Sigmoid colon (tissue), 7 donors: ENCODE measurements around the gene AHCYL2. TPM values are rescaled to one million over a fixed set of nuclear protein-coding genes. Genes with fewer than 3 reads are reported as not detected.
"Not testable (repeated sequence)": the region's sequence is repeated elsewhere in the genome, so short reads cannot be mapped to it uniquely, and the experiment has no call there.

Source experiments
- DNase-seq: peaks from one replicate; pipeline ENCODE4 v3.0.0-alpha.2; 2019
- H3K27ac ChIP-seq, 4 donors: fragments of 200-600 bp; sonication (generic); one replicate each; pipeline ENCODE4 v1.5.1; 2016 to 2019; ENCODE audit warnings: mild to moderate bottlenecking in 1 of 4
- H3K27me3 ChIP-seq, 3 donors: fragments of 200-600 bp; sonication (generic); one replicate each; pipeline ENCODE4 v1.5.1; 2019; ENCODE audit warnings: mild to moderate bottlenecking in 1 of 3
- H3K36me3 ChIP-seq, 4 donors: fragments of 200-600 bp; sonication (generic); one replicate each; pipeline ENCODE4 v1.5.1; 2016 to 2019
- H3K4me1 ChIP-seq, 4 donors: fragments of 200-600 bp; sonication (generic); one replicate each; pipeline ENCODE4 v1.5.1; 2017 to 2019
- H3K4me3 ChIP-seq, 4 donors: fragments of 200-600 bp; sonication (generic); one replicate each; pipeline ENCODE4 v1.5.1; 2017 to 2019; ENCODE audit warnings: mild to moderate bottlenecking in 2 of 4, moderate library complexity in 1 of 4
- H3K9me3 ChIP-seq, 4 donors: fragments of 200-600 bp in 3 of 4; sonication (generic) in 3 of 4; one replicate each; pipeline versions ENCODE4 v1.5.1 to v1.6.1; 2013 to 2019
- EP300 ChIP-seq, 4 donors: sonication (generic); formaldehyde crosslinking; IDR thresholded peaks; one replicate each; pipeline ENCODE4 v1.6.1; 2017; ENCODE audit warnings: antibody characterized with exemption in 4 of 4
- POLR2A ChIP-seq, 2 donors: fragments of 450-650 bp; IDR thresholded peaks; one replicate each; pipeline ENCODE4 v1.6.1; 2016; ENCODE audit warnings: antibody characterized with exemption in 2 of 2, mild to moderate bottlenecking in 2 of 2, moderate library complexity in 2 of 2
- POLR2AphosphoS5 ChIP-seq, 4 donors: sonication (generic); formaldehyde crosslinking; IDR thresholded peaks; one replicate each; pipeline ENCODE4 v1.6.1; 2017; ENCODE audit warnings: antibody characterized with exemption in 4 of 4
- WGBS, 2 donors: extraction: QIAGEN DNeasy Blood & Tissue Kit; methylation state at CpG; one replicate each; pipeline ENCODE4 v1.1.7; 2013; 5-methylcytosine and 5-hydroxymethylcytosine counted together
- intact Hi-C: fragments of 100-400 bp; cut with DNase I; formaldehyde crosslinking; loops from one replicate; pipeline ENCODE4 v1.15.1; 2023
- polyA plus RNA-seq, 3 donors: library from polyadenylated mRNA; stranded (reverse); fragments of 200-250 nt; gene quantifications; one replicate each; pipeline ENCODE4 v1.2.3, GENCODE V29; 2013
- total RNA-seq, 4 donors: library from RNA; depleted of rRNA; stranded (reverse); fragments of >200 nt; gene quantifications; one replicate each; pipeline ENCODE4 v1.1.0, GENCODE V29; 2016
- TF ChIP-seq, protein P1 (sequence below), 4 experiments: fragments of 450-650 bp in 3 of 4; fragments of 200-600 bp in 1 of 4; IDR thresholded peaks; one replicate each; pipeline ENCODE4 v1.5.1; 2016 to 2019; ENCODE audit warnings: antibody characterized with exemption in 4 of 4, mild to moderate bottlenecking in 3 of 4, moderate library complexity in 2 of 4
- donor health status: healthy with polysubstance abuse.
- donor health status: Bipolar disorder and iron deficiency.
- donor health status: healthy.

AHCYL2 gene
- total and polyA plus RNA-seq, 7 donors: 12.5 to 219 (median 16.8) TPM

DNA sequence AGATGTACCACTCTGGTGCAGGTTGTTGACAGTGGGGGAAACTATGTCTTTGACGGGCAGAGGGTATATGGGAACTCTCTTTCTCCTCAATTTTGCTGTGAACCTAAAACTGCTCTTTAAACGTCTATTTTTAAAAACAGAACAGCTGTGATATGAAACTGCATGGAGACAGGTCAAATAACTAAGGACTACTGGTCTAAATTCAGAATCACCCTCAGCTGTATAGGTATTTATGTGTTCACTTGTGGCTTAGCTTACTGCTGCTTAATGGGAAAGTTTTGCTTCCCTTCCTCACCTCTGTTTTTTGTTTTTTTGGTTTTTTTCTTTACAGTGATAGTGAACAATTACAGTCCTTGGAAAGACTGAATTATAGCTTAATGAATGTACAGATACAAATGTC is 122.5 kb downstream of the AHCYL2 start:
- no peak for DNase-seq
- intact Hi-C loops: no loop called here
- no peaks in the 10 kb centered on the region for H3K9me3 ChIP-seq
- 52 to 76% methylated on average over 2 of the region's 2 CpGs for WGBS, 2 donors
- H3K36me3 ChIP-seq: no peaks in the 10 kb centered on the region
- no peak overlapping the region for H3K27ac ChIP-seq
- no peaks in the 10 kb centered on the region for H3K4me1 ChIP-seq
- no peak overlapping the region for H3K4me3 ChIP-seq
- H3K27me3 ChIP-seq: no peaks in the 10 kb centered on the region
- TF ChIP-seq POLR2AphosphoS5 (IDR thresholded peaks at IDR 0.05): no peak
- TF ChIP-seq EP300 (IDR thresholded peaks at IDR 0.05): no peak
- TF ChIP-seq POLR2A (IDR thresholded peaks at IDR 0.05): no peak
- TF ChIP-seq, protein P1, sequence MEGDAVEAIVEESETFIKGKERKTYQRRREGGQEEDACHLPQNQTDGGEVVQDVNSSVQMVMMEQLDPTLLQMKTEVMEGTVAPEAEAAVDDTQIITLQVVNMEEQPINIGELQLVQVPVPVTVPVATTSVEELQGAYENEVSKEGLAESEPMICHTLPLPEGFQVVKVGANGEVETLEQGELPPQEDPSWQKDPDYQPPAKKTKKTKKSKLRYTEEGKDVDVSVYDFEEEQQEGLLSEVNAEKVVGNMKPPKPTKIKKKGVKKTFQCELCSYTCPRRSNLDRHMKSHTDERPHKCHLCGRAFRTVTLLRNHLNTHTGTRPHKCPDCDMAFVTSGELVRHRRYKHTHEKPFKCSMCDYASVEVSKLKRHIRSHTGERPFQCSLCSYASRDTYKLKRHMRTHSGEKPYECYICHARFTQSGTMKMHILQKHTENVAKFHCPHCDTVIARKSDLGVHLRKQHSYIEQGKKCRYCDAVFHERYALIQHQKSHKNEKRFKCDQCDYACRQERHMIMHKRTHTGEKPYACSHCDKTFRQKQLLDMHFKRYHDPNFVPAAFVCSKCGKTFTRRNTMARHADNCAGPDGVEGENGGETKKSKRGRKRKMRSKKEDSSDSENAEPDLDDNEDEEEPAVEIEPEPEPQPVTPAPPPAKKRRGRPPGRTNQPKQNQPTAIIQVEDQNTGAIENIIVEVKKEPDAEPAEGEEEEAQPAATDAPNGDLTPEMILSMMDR (IDR thresholded peaks at IDR 0.05): no peak

DNA sequence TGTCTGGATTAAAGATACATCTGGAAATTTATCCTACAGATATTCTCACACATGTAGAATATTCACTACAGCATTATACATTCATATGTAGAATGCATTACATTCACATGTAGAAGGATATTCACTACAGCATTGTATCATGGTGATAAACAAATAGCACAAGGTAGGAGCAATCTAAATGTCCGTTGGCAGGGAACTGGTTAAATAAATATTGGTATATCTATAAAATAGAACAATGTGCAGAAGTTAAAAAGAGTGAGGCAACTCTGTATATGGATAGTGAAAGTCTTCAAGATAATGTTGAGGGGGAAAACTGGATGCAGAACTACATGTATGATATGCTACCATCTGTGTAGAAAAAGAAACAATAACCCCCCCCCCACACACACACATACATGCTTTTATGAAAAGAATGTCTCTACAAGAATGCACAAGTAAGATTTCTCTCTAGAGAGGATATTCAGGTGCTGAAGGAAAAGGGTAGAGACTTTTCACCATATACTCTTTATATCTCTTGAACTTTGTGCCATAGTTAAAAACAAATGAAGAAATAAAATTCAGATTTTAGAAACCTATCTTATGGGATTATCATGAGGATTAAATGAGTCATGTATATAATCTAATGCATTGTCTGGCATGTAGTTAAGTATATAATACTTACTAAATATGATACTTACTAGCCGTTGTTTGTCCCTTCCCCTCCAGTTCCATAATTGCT is 123.4 kb downstream of the AHCYL2 start:
- TF ChIP-seq, protein P1 (IDR thresholded peaks at IDR 0.05): no peak
- TF ChIP-seq POLR2AphosphoS5 (IDR thresholded peaks at IDR 0.05) (no peak), POLR2A (IDR thresholded peaks at IDR 0.05) (no peak), EP300 (IDR thresholded peaks at IDR 0.05) (no peak)
- WGBS, 2 donors: 18 to 63% methylated on average over 2 of the region's 2 CpGs
- intact Hi-C loops: no loop called here
- Histone ChIP-seq H3K27me3 (no peaks in the 10 kb centered on the region), H3K9me3 (no peaks in the 10 kb centered on the region), H3K4me1 (no peaks in the 10 kb centered on the region), H3K36me3 (no peaks in the 10 kb centered on the region), H3K4me3 (no peak overlapping the region), H3K27ac (no peak overlapping the region)
- DNase-seq: no peak

DNA sequence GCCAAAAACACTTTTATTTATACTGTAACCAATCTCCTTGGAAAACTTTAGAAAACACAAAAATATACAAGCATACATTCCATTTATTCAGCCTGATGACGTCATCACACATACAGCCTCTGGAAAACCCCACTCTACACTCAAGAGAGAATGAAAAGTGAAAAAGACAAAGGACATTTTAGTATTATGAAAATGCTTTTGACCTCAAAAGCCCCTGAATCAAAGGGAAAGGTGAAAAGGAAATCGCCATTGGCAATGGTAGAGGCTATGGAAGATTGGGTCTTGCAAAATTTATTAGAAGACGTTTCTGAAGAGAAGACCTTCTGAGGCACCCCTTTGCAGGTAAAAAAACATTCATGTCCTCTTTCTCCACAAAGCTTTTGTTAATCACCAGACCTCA is 126.5 kb downstream of the AHCYL2 start:
- Histone ChIP-seq H3K9me3 (no peaks in the 10 kb centered on the region), H3K4me1 (no peaks in the 10 kb centered on the region), H3K4me3 (no peak overlapping the region), H3K27me3 (no peaks in the 10 kb centered on the region), H3K27ac (no peak overlapping the region), H3K36me3 (no peaks in the 10 kb centered on the region)
- no peak for DNase-seq
- no peak for TF ChIP-seq POLR2A (IDR thresholded peaks at IDR 0.05)
- WGBS, 2 donors: 85 to 86% methylated on average over 3 of the region's 3 CpGs
- intact Hi-C loops: no loop called here

DNA sequence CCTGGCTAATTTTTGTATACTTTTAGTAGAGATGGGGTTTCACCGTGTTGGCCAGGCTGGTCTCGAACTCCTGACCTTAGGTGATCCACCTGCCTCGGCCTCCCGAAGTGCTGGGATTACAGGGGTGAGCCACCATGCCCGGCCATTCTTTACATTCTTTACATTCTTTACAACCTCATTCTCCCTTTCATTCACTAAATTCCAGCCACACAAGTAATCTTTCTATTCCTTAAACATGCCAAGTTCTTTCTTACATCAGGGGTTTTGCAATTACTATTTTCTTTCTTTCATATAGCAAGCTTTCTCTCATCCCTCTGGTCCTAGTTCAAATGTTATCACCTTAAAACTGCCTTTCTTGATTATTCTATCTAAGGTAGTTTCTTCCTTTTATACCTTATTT is 128.3 kb downstream of the AHCYL2 start:
- intact Hi-C loops, H3K36me3 ChIP-seq, H3K27me3 ChIP-seq, H3K9me3 ChIP-seq, DNase-seq, H3K27ac ChIP-seq, H3K4me1 ChIP-seq, H3K4me3 ChIP-seq: not testable (repeated sequence)
- WGBS, 2 donors: 93% methylated on average over 5 of the region's 5 CpGs

DNA sequence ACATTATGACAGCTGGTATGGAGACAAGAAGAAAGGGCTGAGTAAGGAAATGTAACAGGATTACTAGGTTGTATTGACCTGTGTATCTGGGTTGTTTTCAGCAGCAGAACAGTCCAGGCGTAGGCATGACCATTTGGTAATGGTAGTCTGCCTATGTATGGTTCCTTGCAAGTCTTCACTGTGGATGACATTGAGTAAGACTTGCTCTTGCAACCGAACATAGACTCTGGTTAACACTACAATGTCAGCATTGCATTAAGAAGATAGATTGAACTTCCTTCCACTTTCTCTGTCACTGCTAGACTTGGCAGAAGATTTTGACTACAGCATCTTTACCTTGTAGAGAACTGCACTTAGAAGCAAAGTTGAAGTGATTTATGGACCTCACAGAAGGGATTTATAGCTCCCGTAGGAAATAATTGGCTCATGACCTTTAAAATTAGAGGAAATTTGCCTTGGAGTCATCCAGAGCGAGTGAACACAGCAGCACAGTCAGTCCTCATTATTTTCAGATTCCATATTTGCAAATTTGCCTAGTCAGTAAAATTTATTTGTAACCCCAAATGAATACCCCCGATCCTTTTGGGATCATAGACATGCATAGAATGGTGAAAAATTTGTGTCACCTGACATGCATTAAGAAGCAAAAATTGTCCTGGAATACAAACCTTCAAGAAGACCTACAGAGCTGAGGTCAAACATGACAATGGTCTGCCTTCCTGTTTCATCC is 129.8 kb downstream of the AHCYL2 start:
- Histone ChIP-seq H3K27me3 (no peaks in the 10 kb centered on the region), H3K4me1 (peaks cover 0 to 1% (median 0%) of the 10 kb centered on the region in 4 donors), H3K27ac (no peak overlapping the region), H3K36me3 (no peaks in the 10 kb centered on the region), H3K4me3 (no peak overlapping the region), H3K9me3 (no peaks in the 10 kb centered on the region)
- WGBS, 2 donors: 84 to 87% methylated on average over 5 of the region's 5 CpGs
- no peak for TF ChIP-seq POLR2AphosphoS5 (IDR thresholded peaks at IDR 0.05)
- no peak for TF ChIP-seq EP300 (IDR thresholded peaks at IDR 0.05)
- TF ChIP-seq, protein P1 (IDR thresholded peaks at IDR 0.05): no peak
- TF ChIP-seq POLR2A (IDR thresholded peaks at IDR 0.05): no peak
- intact Hi-C loops: no loop called here
- no peak for DNase-seq
